ENCODE data around the gene FAM98C.

DNA sequence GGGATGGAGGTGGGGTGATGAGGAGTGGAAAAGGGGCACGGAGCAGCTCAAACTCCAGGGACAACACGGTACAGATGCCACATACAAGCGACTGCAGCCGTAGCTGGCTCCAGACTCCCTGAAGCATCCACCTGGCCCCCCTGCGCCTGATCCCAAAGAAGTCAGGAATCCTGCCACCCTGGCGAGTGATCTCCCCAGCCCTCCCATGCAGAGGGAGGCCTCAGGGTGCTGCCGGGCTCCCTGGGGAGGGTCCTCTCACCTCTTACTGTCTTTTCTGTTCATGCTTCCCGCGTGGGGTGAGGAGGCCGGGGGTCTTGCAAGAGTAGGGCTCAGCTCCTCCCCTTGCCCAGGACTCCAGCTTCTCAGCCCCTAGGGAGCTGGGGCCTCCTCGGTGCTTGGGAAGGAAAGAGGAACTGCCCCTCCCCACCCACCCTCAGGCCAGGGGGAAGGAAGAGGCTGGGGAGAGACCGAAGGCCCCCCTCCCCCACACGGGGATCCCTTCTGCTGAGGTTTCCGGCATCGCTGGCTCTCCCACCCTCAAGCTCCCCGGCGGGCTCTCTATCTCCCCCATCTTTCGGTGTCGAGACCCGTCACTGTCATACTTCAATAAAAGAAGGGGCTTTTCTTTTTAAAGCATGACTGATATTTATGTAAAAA lies 23.0 kb downstream of the FAM98C start, which contains the start of gene RASGRP4:
- TF ChIP-seq, protein P1, sequence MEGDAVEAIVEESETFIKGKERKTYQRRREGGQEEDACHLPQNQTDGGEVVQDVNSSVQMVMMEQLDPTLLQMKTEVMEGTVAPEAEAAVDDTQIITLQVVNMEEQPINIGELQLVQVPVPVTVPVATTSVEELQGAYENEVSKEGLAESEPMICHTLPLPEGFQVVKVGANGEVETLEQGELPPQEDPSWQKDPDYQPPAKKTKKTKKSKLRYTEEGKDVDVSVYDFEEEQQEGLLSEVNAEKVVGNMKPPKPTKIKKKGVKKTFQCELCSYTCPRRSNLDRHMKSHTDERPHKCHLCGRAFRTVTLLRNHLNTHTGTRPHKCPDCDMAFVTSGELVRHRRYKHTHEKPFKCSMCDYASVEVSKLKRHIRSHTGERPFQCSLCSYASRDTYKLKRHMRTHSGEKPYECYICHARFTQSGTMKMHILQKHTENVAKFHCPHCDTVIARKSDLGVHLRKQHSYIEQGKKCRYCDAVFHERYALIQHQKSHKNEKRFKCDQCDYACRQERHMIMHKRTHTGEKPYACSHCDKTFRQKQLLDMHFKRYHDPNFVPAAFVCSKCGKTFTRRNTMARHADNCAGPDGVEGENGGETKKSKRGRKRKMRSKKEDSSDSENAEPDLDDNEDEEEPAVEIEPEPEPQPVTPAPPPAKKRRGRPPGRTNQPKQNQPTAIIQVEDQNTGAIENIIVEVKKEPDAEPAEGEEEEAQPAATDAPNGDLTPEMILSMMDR (optimal IDR thresholded peaks at IDR 0.05 in 1 of 3, IDR thresholded peaks at IDR 0.05 in 1 of 3, conservative IDR thresholded peaks at IDR 0.05 in 1 of 3; ENCODE audit: extremely low read depth in 1 of 3, insufficient read depth in 2 of 3, low read length in 3 of 3), result no peak
- no peak for TF ChIP-seq EZH2 (IDR thresholded peaks at IDR 0.05; ENCODE audit: low read length)

Data from keratinocyte (primary cell).